Common myeloid progenitor, CD34-positive (primary cell): Measurements from ENCODE around the gene FNIP2.

ENCODE experiments used
- CTCF ChIA-PET: fragments of 350-600 bp; sonication (Branson Sonifier 250); formaldehyde crosslinking; loops from one replicate; lab custom pipeline; 2021; ENCODE audit warnings: antibody characterized with exemption; lab: Charles Lee
- POLR2A ChIA-PET: fragments of 350-600 bp; sonication (Branson Sonifier 250); formaldehyde crosslinking; loops from one replicate; lab custom pipeline; 2021; ENCODE audit warnings: antibody characterized with exemption; lab: Charles Lee
- DNase-seq, 3 donors: peaks; one replicate each; pipeline versions ENCODE4 v3.0.0 to v3.0.0-alpha.2; 2013
- H3K27ac ChIP-seq, 2 experiments: 1 replicate in 1 of 2; 2 replicates in 1 of 2; pipeline ENCODE4 v1.7.0; 2013; ENCODE audit warnings: inconsistent platforms in 2 of 2, low read length in 2 of 2, mild to moderate bottlenecking in 2 of 2, low read depth in 1 of 2, moderate library complexity in 1 of 2; ENCODE audit not compliant: severe bottlenecking in 2 of 2, insufficient read depth in 1 of 2, poor library complexity in 1 of 2
- H3K27me3 ChIP-seq, 5 experiments: replicated peaks in 2 of 5; 1 replicate in 3 of 5; 2 replicates in 2 of 5; pipeline versions ENCODE4 v1.6.1 to v1.7.0; 2013; ENCODE audit warnings: low read length in 4 of 5, mild to moderate bottlenecking in 2 of 5, moderate library complexity in 2 of 5, inconsistent platforms in 1 of 5; ENCODE audit not compliant: insufficient read depth in 5 of 5, control insufficient read depth in 4 of 5
- H3K36me3 ChIP-seq, 4 experiments: 1 replicate in 2 of 4; 2 replicates in 2 of 4; pipeline versions ENCODE4 v1.6.1 to v1.7.0; 2013; ENCODE audit warnings: low read length in 3 of 4, control low read depth in 1 of 4, mild to moderate bottlenecking in 1 of 4; ENCODE audit not compliant: control insufficient read depth in 4 of 4, insufficient read depth in 4 of 4
- H3K4me1 ChIP-seq, 4 experiments: 1 replicate in 3 of 4; 2 replicates in 1 of 4; pipeline versions ENCODE4 v1.6.1 to v1.7.1; 2013; ENCODE audit warnings: low read length in 3 of 4, mild to moderate bottlenecking in 3 of 4, control low read depth in 1 of 4, inconsistent platforms in 1 of 4, moderate library complexity in 1 of 4; ENCODE audit not compliant: control insufficient read depth in 4 of 4, insufficient read depth in 4 of 4; ENCODE audit errors: control extremely low read depth in 1 of 4
- H3K4me3 ChIP-seq, 7 experiments: 1 replicate in 4 of 7; 2 replicates in 3 of 7; pipeline versions ENCODE4 v1.5.1 to v1.7.0; 2013; ENCODE audit warnings: mild to moderate bottlenecking in 7 of 7, low read length in 6 of 7, moderate library complexity in 6 of 7, inconsistent platforms in 2 of 7, low read depth in 2 of 7, control low read depth in 1 of 7; ENCODE audit not compliant: insufficient read depth in 4 of 7, control insufficient read depth in 1 of 7; ENCODE audit errors: extremely low read depth in 1 of 7
- H3K9me3 ChIP-seq, 5 experiments: 1 replicate in 4 of 5; 2 replicates in 1 of 5; pipeline versions ENCODE4 v1.6.1 to v1.7.1; 2013; ENCODE audit warnings: low read length in 4 of 5, mild to moderate bottlenecking in 2 of 5, inconsistent platforms in 1 of 5, low read depth in 1 of 5, moderate library complexity in 1 of 5; ENCODE audit not compliant: control insufficient read depth in 4 of 5, insufficient read depth in 2 of 5; ENCODE audit errors: control extremely low read depth in 1 of 5
- WGBS: methylation state at CpG from one replicate; pipeline ENCODE4 v1.1.5; 2013; ENCODE audit not compliant: insufficient coverage; 5-methylcytosine and 5-hydroxymethylcytosine counted together

Gene FNIP2

GRCh38 chr4:158778712-158779111 lies 9.9 kb downstream of the FNIP2 start:
- WGBS, result 80% methylated on average over 1 of the region's 4 CpGs
- peaks cover 19 to 49% (median 40%) of the 10 kb centered on the region in 4 experiments for H3K4me1 ChIP-seq
- H3K27me3 ChIP-seq, result no peaks in the 10 kb centered on the region
- H3K36me3 ChIP-seq, result no peaks in the 10 kb centered on the region
- no peak for DNase-seq
- H3K4me3 ChIP-seq, result no peak overlapping the region
- H3K27ac ChIP-seq, result no peak overlapping the region
- ChIA-PET CTCF (interaction anchor here (1.5 to 2.3 kb wide), 2 partner anchors 9 to 45 kb away, joined by 3 to 9 read pairs; partner anchors contain the start of gene FNIP2), POLR2A (no interaction called here)
- H3K9me3 ChIP-seq, result no peaks in the 10 kb centered on the region

GRCh38 chr4:158781963-158782362 lies 13.1 kb downstream of the FNIP2 start:
- Histone ChIP-seq H3K27me3 (no peaks in the 10 kb centered on the region), H3K4me1 (peaks cover 19 to 71% (median 61%) of the 10 kb centered on the region in 4 experiments), H3K4me3 (no peak overlapping the region), H3K27ac (no peak overlapping the region), H3K36me3 (no peaks in the 10 kb centered on the region), H3K9me3 (no peaks in the 10 kb centered on the region)
- ChIA-PET POLR2A (no interaction called here), CTCF (interaction anchor here (0.8 to 3.7 kb wide), 11 partner anchors 8 to 70 kb away, joined by 3 to 14 read pairs (median 5); partner anchors contain the start of gene FNIP2)
- WGBS, result no CpG with 5 or more reads among the region's 1 CpG
- no peak for DNase-seq

GRCh38 chr4:158782551-158783360 lies 13.9 kb downstream of the FNIP2 start:
- Histone ChIP-seq H3K27ac (no peak overlapping the region), H3K36me3 (no peaks in the 10 kb centered on the region), H3K9me3 (no peaks in the 10 kb centered on the region), H3K27me3 (no peaks in the 10 kb centered on the region), H3K4me1 (peaks cover 25 to 73% (median 65%) of the 10 kb centered on the region in 4 experiments), H3K4me3 (no peak overlapping the region)
- no peak for DNase-seq
- ChIA-PET POLR2A (no interaction called here), CTCF (interaction anchor here (0.8 to 3.7 kb wide), 10 partner anchors 8 to 69 kb away, joined by 3 to 14 read pairs (median 6); partner anchors contain the start of gene FNIP2)
- WGBS, result 100% methylated on average over 1 of the region's 4 CpGs

GRCh38 chr4:158783785-158784184 lies 15.0 kb downstream of the FNIP2 start:
- ChIA-PET CTCF (interaction anchor here (2.1 to 2.6 kb wide), 2 partner anchors 14 to 39 kb away, joined by 7 to 8 read pairs; partner anchors contain the start of gene FNIP2), POLR2A (no interaction called here)
- Histone ChIP-seq H3K27ac (no peak overlapping the region), H3K36me3 (no peaks in the 10 kb centered on the region), H3K9me3 (no peaks in the 10 kb centered on the region), H3K4me3 (peak overlapping the region in 3 of 7 experiments; percentile 14 to 50 (median 38)), H3K27me3 (no peaks in the 10 kb centered on the region), H3K4me1 (peaks cover 25 to 76% (median 65%) of the 10 kb centered on the region in 4 experiments)
- DNase-seq, result peak in 2 of 3 donors; percentile 65 to 76
- no CpG with 5 or more reads among the region's 2 CpGs for WGBS

- H3K9me3 ChIP-seq, result no peaks in the 10 kb centered on the region
- H3K36me3 ChIP-seq, result no peaks in the 10 kb centered on the region
- POLR2A ChIA-PET, result no interaction called here
- no peaks in the 10 kb centered on the region for H3K27me3 ChIP-seq
- H3K4me1 ChIP-seq, result peaks cover 25 to 76% (median 62%) of the 10 kb centered on the region in 4 experiments
- CTCF ChIA-PET, result interaction anchor here (2.6 kb wide), 1 partner anchor 10 kb away, joined by 8 read pairs; no protein-coding TSS in a partner anchor
- WGBS, result no CpG with 5 or more reads among the region's 1 CpG
- H3K4me3 ChIP-seq, result peak overlapping the region in 1 of 7 experiments; percentile 55
- peak overlapping the region in 1 of 2 experiments; percentile 65 for H3K27ac ChIP-seq
- peak in 2 of 3 donors; percentile 53 for DNase-seq
Measured at GRCh38 chr4:158785718-158786117, 16.9 kb downstream of the FNIP2 start.

- Histone ChIP-seq H3K27me3 (no peaks in the 10 kb centered on the region), H3K9me3 (no peaks in the 10 kb centered on the region), H3K27ac (peak overlapping the region in 1 of 2 experiments; percentile 65), H3K4me1 (peaks cover 25 to 76% (median 62%) of the 10 kb centered on the region in 4 experiments), H3K4me3 (peak overlapping the region in 5 of 7 experiments; percentile 6 to 55 (median 10)), H3K36me3 (no peaks in the 10 kb centered on the region)
- POLR2A ChIA-PET, result no interaction called here
- CTCF ChIA-PET, result interaction anchor here (0.8 to 2.6 kb wide), 3 partner anchors 9 to 36 kb away, joined by 3 to 8 read pairs (median 5); no protein-coding TSS in a partner anchor
- no peak for DNase-seq
- WGBS, result 57% methylated on average over 3 of the region's 4 CpGs
Measured at GRCh38 chr4:158786121-158786601, 17.3 kb downstream of the FNIP2 start.
